Small intestine (tissue), 7 donors: ENCODE data around the gene OR4K13. TPM values are rescaled to one million over a fixed set of nuclear protein-coding genes. Genes with fewer than 3 reads are reported as not detected.

Experiments
- DNase-seq, 2 donors: peaks; one replicate each; pipeline versions ENCODE4 v3.0.0 to v3.0.0-alpha.2; 2013
- FAIRE-seq: peaks from 2 replicates; lab custom pipeline; 2012; peaks lifted over from hg19 to GRCh38; lab: Jason Lieb, UNC
- H3K27ac ChIP-seq, 3 donors: one replicate each; pipeline ENCODE4 v1.5.1; 2013; ENCODE audit warnings: low read length in 2 of 3, mild to moderate bottlenecking in 2 of 3, control low read depth in 1 of 3, inconsistent platforms in 1 of 3, low read depth in 1 of 3, moderate library complexity in 1 of 3
- H3K27me3 ChIP-seq, 3 donors: one replicate each; pipeline ENCODE4 v1.6.1; 2013; ENCODE audit warnings: low read length in 3 of 3, inconsistent platforms in 1 of 3; ENCODE audit not compliant: control insufficient read depth in 3 of 3, insufficient read depth in 3 of 3
- H3K36me3 ChIP-seq, 3 donors: one replicate each; pipeline ENCODE4 v1.6.1; 2013; ENCODE audit warnings: low read length in 3 of 3, inconsistent platforms in 1 of 3, low read depth in 1 of 3, mild to moderate bottlenecking in 1 of 3, moderate library complexity in 1 of 3; ENCODE audit not compliant: control insufficient read depth in 3 of 3, insufficient read depth in 2 of 3
- H3K4me1 ChIP-seq, 3 donors: one replicate each; pipeline ENCODE4 v1.6.1; 2013; ENCODE audit warnings: low read length in 2 of 3, inconsistent platforms in 1 of 3, low read depth in 1 of 3, mild to moderate bottlenecking in 1 of 3, moderate library complexity in 1 of 3; ENCODE audit not compliant: control insufficient read depth in 3 of 3, insufficient read depth in 2 of 3
- H3K4me3 ChIP-seq, 3 donors: one replicate each; pipeline ENCODE4 v1.5.1; 2013; ENCODE audit warnings: low read length in 3 of 3, control low read depth in 1 of 3, inconsistent platforms in 1 of 3, low read depth in 1 of 3, mild to moderate bottlenecking in 1 of 3, moderate library complexity in 1 of 3
- H3K9me3 ChIP-seq, 2 donors: one replicate each; pipeline ENCODE4 v1.6.1; 2013; ENCODE audit warnings: low read depth in 1 of 2, low read length in 1 of 2; ENCODE audit not compliant: control insufficient read depth in 2 of 2, insufficient read depth in 1 of 2
- WGBS, 3 donors: extraction: QIAGEN DNeasy Blood & Tissue Kit; methylation state at CpG; one replicate each; pipeline ENCODE4 v1.1.7; 2013; 5-methylcytosine and 5-hydroxymethylcytosine counted together
- polyA plus RNA-seq, 4 donors: library from polyadenylated mRNA; stranded (reverse) in 3 of 4; unstranded in 1 of 4; fragments of 200-250 nt in 3 of 4; fragments of 120-200 nt in 1 of 4; gene quantifications; one replicate each; pipeline versions ENCODE4 v1.2.1 to v1.2.3, GENCODE V29; 2013
- donor health status: healthy with polysubstance abuse.
- donor health status: control.
- donor health status: control.
- donor health status: Bipolar disorder and iron deficiency.
- donor health status: healthy.

The OR4K13 gene
- polyA plus RNA-seq, 4 donors = not detected

DNA sequence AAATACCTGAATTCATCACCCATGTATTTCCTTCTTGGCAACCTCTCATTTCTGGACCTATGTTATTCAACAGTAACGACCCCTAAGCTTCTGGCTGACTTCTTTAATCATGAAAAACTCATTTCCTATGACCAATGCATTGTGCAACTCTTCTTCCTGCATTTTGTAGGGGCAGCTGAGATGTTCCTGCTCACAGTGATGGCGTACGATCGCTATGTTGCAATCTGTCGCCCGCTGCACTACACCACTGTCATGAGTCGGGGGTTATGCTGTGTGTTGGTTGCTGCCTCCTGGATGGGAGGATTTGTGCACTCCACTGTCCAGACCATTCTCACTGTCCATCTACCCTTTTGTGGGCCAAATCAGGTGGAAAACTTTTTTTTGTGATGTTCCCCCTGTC, 33.5 kb downstream of the OR4K13 start:
- DNase-seq (no peak), FAIRE-seq (no peak)
- no peak overlapping the region for H3K4me3 ChIP-seq
- H3K27ac ChIP-seq = no peak overlapping the region
- H3K36me3 ChIP-seq = no peaks in the 10 kb centered on the region
- WGBS, 3 donors = 75 to 79% (median 77%) methylated on average over 7 of the region's 7 CpGs
- peaks cover 0 to 8% of the 10 kb centered on the region in 2 donors for H3K9me3 ChIP-seq
- H3K27me3 ChIP-seq = no peaks in the 10 kb centered on the region
- H3K4me1 ChIP-seq = no peaks in the 10 kb centered on the region

DNA sequence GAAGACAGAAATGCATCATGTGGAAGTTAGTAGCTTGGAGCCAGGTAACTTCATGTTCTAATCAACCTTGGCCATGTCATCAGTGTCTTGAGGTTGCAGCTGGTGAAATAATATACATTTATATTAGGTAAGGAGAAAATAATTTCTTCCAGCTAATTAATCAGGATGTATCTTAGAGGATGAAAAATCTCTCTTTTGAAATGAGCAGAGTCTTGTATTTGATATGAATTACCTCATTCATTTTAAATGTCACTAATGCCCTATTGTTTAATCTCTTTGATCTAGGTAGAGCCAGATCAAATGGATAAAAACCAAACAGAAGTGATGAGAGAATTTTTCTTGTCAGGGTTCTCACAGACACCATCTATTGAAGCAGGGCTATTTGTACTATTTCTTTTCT, 34.0 kb downstream of the OR4K13 start, which contains the start of gene OR4Q2:
Gene OR4Q2, plus strand, starts transcription at position 301 of the 400 bp plus-strand sequence.
- no peak within 1 kb of the TSS for H3K4me3 ChIP-seq
- FAIRE-seq (no peak), DNase-seq (no peak)
- no peaks in the 10 kb centered on the region for H3K27me3 ChIP-seq
- no peaks in the 10 kb centered on the region for H3K4me1 ChIP-seq
- peaks cover 0 to 8% of the 10 kb centered on the region in 2 donors for H3K9me3 ChIP-seq
- no peaks in the 10 kb centered on the region for H3K36me3 ChIP-seq
- H3K27ac ChIP-seq = no peak within 1 kb of the TSS

DNA sequence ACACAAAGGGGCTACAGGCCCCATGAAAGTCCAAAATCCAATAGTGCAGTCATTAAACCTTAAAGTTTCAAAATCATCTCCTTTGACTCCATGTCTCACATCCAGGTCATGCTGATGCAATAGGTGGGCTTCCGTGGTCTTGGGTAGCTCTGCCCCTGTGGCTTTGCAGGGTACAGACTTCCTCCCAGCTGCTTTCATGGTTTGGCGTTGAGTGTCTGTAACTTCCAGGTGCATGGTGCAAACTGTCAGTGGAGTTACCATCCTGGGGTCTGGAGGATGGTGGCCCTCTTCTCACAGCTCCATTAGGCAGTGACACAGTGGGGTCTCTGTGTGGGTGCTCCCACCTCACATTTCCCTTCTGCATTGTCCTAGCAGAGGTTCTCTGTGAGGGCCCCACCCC, 42.4 kb downstream of the OR4K13 start:
- FAIRE-seq (no peak), DNase-seq (no peak)
- H3K4me1 ChIP-seq = no peaks in the 10 kb centered on the region

More for the DNA sequence above, 42.4 kb downstream of the OR4K13 start:
- H3K36me3 ChIP-seq = no peaks in the 10 kb centered on the region
- H3K4me3 ChIP-seq = no peak overlapping the region
- H3K27me3 ChIP-seq = no peaks in the 10 kb centered on the region
- 56 to 76% (median 67%) methylated on average over 2 of the region's 2 CpGs for WGBS, 3 donors
- peaks cover 0 to 19% of the 10 kb centered on the region in 2 donors for H3K9me3 ChIP-seq
- H3K27ac ChIP-seq = no peak overlapping the region

Other genes starting within 250 kb of the OR4K13 start
- gene OR4N2, start 232.3 kb downstream of the OR4K13 start, polyA plus RNA-seq = not detected
- gene OR4K2, start 160.9 kb downstream of the OR4K13 start, polyA plus RNA-seq = not detected
- not detected for gene OR4K5, start 115.4 kb downstream of the OR4K13 start, polyA plus RNA-seq
- not detected for gene OR4K1, start 105.1 kb downstream of the OR4K13 start, polyA plus RNA-seq
- gene OR4K15, start 60.4 kb downstream of the OR4K13 start, polyA plus RNA-seq = not detected
- gene OR4Q2, start 33.9 kb downstream of the OR4K13 start, polyA plus RNA-seq = not detected
- gene OR4K14, start 16.7 kb downstream of the OR4K13 start, polyA plus RNA-seq = not detected
- gene OR4L1, start 24.0 kb upstream of the OR4K13 start, polyA plus RNA-seq = not detected
- not detected for gene OR4K17, start 74.7 kb upstream of the OR4K13 start, polyA plus RNA-seq
- not detected for gene OR4N5, start 102.8 kb upstream of the OR4K13 start, polyA plus RNA-seq
- gene OR11G2, start 154.9 kb upstream of the OR4K13 start, polyA plus RNA-seq = not detected
- not detected for gene OR11H6, start 187.7 kb upstream of the OR4K13 start, polyA plus RNA-seq
- under 1 TPM in 1 of 4 donors, not detected in 3; 0.10 TPM for gene OR11H7, start 192.9 kb upstream of the OR4K13 start, polyA plus RNA-seq
- not detected for gene OR11H4, start 203.2 kb upstream of the OR4K13 start, polyA plus RNA-seq